K562 (cell line): ENCODE measurements around the gene DARS2. TPM values are rescaled to one million over a fixed set of nuclear protein-coding genes. Genes with fewer than 3 reads are reported as not detected.

Experiments
- ASH1L ChIP-seq: fragments of 450-650 bp; IDR thresholded peaks from 2 replicates; pipeline ENCODE4 v1.6.1; 2018; ENCODE audit warnings: borderline replicate concordance, mild to moderate bottlenecking, low read depth; ENCODE audit not compliant: partially characterized antibody
- GTF2A2 ChIP-seq: IDR thresholded peaks from 2 replicates; pipeline ENCODE4 v1.6.1; 2016; ENCODE audit warnings: mild to moderate bottlenecking, missing genetic modification characterization, missing compliant biosample characterization
- HIVEP1 ChIP-seq: fragments of 250-450 bp; sonication (Bioruptor Pico); IDR thresholded peaks from 2 replicates; pipeline ENCODE4 v1.4.0; 2020; ENCODE audit warnings: mild to moderate bottlenecking
- HNRNPUL1 ChIP-seq: fragments of 200-400 bp; formaldehyde crosslinking; IDR thresholded peaks from 2 replicates; pipeline ENCODE4 v1.6.1; 2017; ENCODE audit warnings: low read length
- KDM1A ChIP-seq, 2 experiments: fragments of 450-650 bp; IDR thresholded peaks; 2 replicates each; pipeline ENCODE4 v1.6.1; 2016; ENCODE audit warnings: mild to moderate bottlenecking in 2 of 2
- MBD2 ChIP-seq: sonication (generic); IDR thresholded peaks from 2 replicates; pipeline ENCODE4 v1.6.1; 2016; ENCODE audit warnings: low read depth, borderline replicate concordance
- MYC ChIP-seq, 2 experiments: fragments of 250-450 bp in 1 of 2; sonication (Bioruptor Pico) in 1 of 2; IDR thresholded peaks; 2 replicates each; pipeline versions ENCODE4 v1.5.1 to v1.6.1; 2012 to 2021; ENCODE audit warnings: low read depth in 2 of 2, borderline replicate concordance in 1 of 2, improper control_type of control experiment in 1 of 2, low read length in 1 of 2, mild to moderate bottlenecking in 1 of 2, moderate library complexity in 1 of 2
- NBN ChIP-seq: fragments of 450-650 bp; IDR thresholded peaks from 2 replicates; pipeline ENCODE4 v1.6.1; 2016; ENCODE audit warnings: low read depth, mild to moderate bottlenecking
- NUFIP1 ChIP-seq: fragments of 450-650 bp; IDR thresholded peaks from 2 replicates; pipeline ENCODE4 v1.6.1; 2018; ENCODE audit not compliant: partially characterized antibody
- PCBP2 ChIP-seq: fragments of 200-400 bp; formaldehyde crosslinking; IDR thresholded peaks from 2 replicates; pipeline ENCODE4 v1.6.1; 2018; ENCODE audit warnings: low read length, low read depth, mild to moderate bottlenecking, moderate library complexity; ENCODE audit not compliant: poor library complexity, severe bottlenecking
- POLR2AphosphoS5 ChIP-seq: IDR thresholded peaks from 2 replicates; pipeline ENCODE4 v1.6.1; 2011; ENCODE audit warnings: mild to moderate bottlenecking, low read depth, low read length, moderate library complexity; ENCODE audit not compliant: control insufficient read depth, insufficient read depth
- POLR2H ChIP-seq: IDR thresholded peaks from 2 replicates; pipeline ENCODE4 v1.6.1; 2016; ENCODE audit warnings: missing genetic modification characterization, low read depth, mild to moderate bottlenecking, control low read depth, missing compliant biosample characterization, moderate library complexity
- PYGO2 ChIP-seq: fragments of 450-650 bp; IDR thresholded peaks from 2 replicates; pipeline ENCODE4 v1.6.1; 2016; ENCODE audit warnings: mild to moderate bottlenecking, missing genetic modification characterization, moderate library complexity, missing compliant biosample characterization
- RBM22 ChIP-seq: fragments of 200-400 bp; formaldehyde crosslinking; IDR thresholded peaks from 2 replicates; pipeline ENCODE4 v1.6.1; 2018; ENCODE audit warnings: low read length, low read depth; ENCODE audit not compliant: poor library complexity, severe bottlenecking
- SAP30 ChIP-seq: fragments of 200-600 bp; sonication (generic); IDR thresholded peaks from 2 replicates; pipeline ENCODE4 v1.6.1; 2012; ENCODE audit warnings: borderline replicate concordance, low read depth, mild to moderate bottlenecking, moderate library complexity, low read length, control low read depth, inconsistent platforms; ENCODE audit not compliant: insufficient read depth, poor library complexity, severe bottlenecking
- SMARCB1 ChIP-seq: IDR thresholded peaks from 2 replicates; pipeline ENCODE4 v1.6.1; 2011; ENCODE audit warnings: improper control_type of control experiment, low read depth; ENCODE audit not compliant: insufficient read length
- SUPT5H ChIP-seq: fragments of 450-650 bp; IDR thresholded peaks from 2 replicates; pipeline ENCODE4 v1.6.1; 2016
- TCF3 ChIP-seq: sonication (generic); formaldehyde crosslinking; IDR thresholded peaks from 2 replicates; pipeline ENCODE4 v1.4.0; 2020; ENCODE audit warnings: mild to moderate bottlenecking, missing genetic modification reagents
- TEAD2 ChIP-seq: fragments of 450-650 bp; IDR thresholded peaks from 2 replicates; pipeline ENCODE4 v1.6.1; 2016; ENCODE audit warnings: missing genetic modification characterization, control low read depth, missing compliant biosample characterization
- ZNF174 ChIP-seq: fragments of 250-450 bp; sonication (Bioruptor Pico); IDR thresholded peaks from 2 replicates; pipeline ENCODE4 v1.4.0; 2020; ENCODE audit warnings: mild to moderate bottlenecking
- ZNF431 ChIP-seq: sonication (generic); formaldehyde crosslinking; IDR thresholded peaks from 2 replicates; pipeline ENCODE4 v1.8.0; 2022; ENCODE audit warnings: mild to moderate bottlenecking, missing genetic modification reagents
- ZNF445 ChIP-seq: fragments of 250-450 bp; sonication (Bioruptor Pico); IDR thresholded peaks from 2 replicates; pipeline ENCODE4 v1.4.0; 2020; ENCODE audit warnings: low read depth, mild to moderate bottlenecking, moderate library complexity
- polyA plus RNA-seq, 8 experiments: library from polyadenylated mRNA; depleted of rRNA in 4 of 8; stranded (reverse) in 5 of 8; unstranded in 3 of 8; fragments of >200 nt; fragmentation: Nextera tagmentation in 2 of 8; fragmentation: Illumina TruSeq in 1 of 8; extraction: Ambion mirVana in 2 of 8; extraction: Trizol in 1 of 8; gene quantifications; 2 replicates each; pipeline versions ENCODE4 v1.2.1 to v1.2.3, GENCODE V29; 2011 to 2014; ENCODE audit warnings: inconsistent platforms in 1 of 8, missing spikeins in 1 of 8
- total RNA-seq, 7 experiments: library from RNA; depleted of rRNA in 6 of 7; stranded (reverse); fragments of >200 nt in 6 of 7; fragmentation: Illumina TruSeq in 2 of 7; extraction: Trizol in 2 of 7; gene quantifications; 2 replicates each; pipeline versions ENCODE4 v1.2.1 to v1.2.3, GENCODE V29; 2011 to 2021; ENCODE audit warnings: low replicate concordance in 1 of 7
- TF ChIP-seq, protein P1 (sequence below): fragments of 250-450 bp; sonication (Bioruptor Pico); IDR thresholded peaks from 2 replicates; pipeline ENCODE4 v1.8.0; 2021; ENCODE audit warnings: mild to moderate bottlenecking, moderate library complexity
- TF ChIP-seq, protein P2 (sequence below): fragments of 450-650 bp; IDR thresholded peaks from 2 replicates; pipeline ENCODE4 v1.6.1; 2016; ENCODE audit warnings: borderline replicate concordance
- TF ChIP-seq, protein P3 (sequence below): fragments of 450-650 bp; formaldehyde crosslinking; IDR thresholded peaks from 2 replicates; pipeline ENCODE4 v1.4.0; 2022; ENCODE audit warnings: missing genetic modification characterization

Gene DARS2
- total and polyA plus RNA-seq, 9 of the 15 experiments (the other 6 are each of a cell fraction or from before 2014, with no cell fraction given): 36.4 to 96.7 (median 68.6) TPM

GRCh38 chr1:173867141-173867752 is 42.8 kb downstream of the DARS2 start (continued):
- TF ChIP-seq, protein P1, sequence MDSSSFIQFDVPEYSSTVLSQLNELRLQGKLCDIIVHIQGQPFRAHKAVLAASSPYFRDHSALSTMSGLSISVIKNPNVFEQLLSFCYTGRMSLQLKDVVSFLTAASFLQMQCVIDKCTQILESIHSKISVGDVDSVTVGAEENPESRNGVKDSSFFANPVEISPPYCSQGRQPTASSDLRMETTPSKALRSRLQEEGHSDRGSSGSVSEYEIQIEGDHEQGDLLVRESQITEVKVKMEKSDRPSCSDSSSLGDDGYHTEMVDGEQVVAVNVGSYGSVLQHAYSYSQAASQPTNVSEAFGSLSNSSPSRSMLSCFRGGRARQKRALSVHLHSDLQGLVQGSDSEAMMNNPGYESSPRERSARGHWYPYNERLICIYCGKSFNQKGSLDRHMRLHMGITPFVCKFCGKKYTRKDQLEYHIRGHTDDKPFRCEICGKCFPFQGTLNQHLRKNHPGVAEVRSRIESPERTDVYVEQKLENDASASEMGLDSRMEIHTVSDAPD (CRISPR knock-in tag): no peak
- TF ChIP-seq GTF2A2 (tag): no peak
- TF ChIP-seq NUFIP1: no peak
- no peak for TF ChIP-seq SAP30
- TF ChIP-seq POLR2H (tag): no peak
- no peak for TF ChIP-seq ZNF445 (CRISPR knock-in tag)
- peak; percentile 12; the same call in 1 of the 2 replicates for TF ChIP-seq PYGO2 (tag)
- no peak for TF ChIP-seq SMARCB1
- TF ChIP-seq MYC (IDR thresholded peaks at IDR 0.05; ENCODE audit: low read depth, low read length): no peak
- no peak for TF ChIP-seq MYC (CRISPR knock-in tag; IDR thresholded peaks at IDR 0.05; ENCODE audit: borderline replicate concordance, low read depth)
- no peak for TF ChIP-seq SUPT5H
- TF ChIP-seq RBM22: peak; percentile 87
- no peak for TF ChIP-seq MBD2
- no peak for TF ChIP-seq NBN
- TF ChIP-seq ASH1L: no peak
- no peak for TF ChIP-seq HIVEP1 (CRISPR knock-in tag)
- peak; percentile 96 for TF ChIP-seq HNRNPUL1
- no peak for TF ChIP-seq KDM1A (IDR thresholded peaks at IDR 0.05)
- TF ChIP-seq, protein P2, sequence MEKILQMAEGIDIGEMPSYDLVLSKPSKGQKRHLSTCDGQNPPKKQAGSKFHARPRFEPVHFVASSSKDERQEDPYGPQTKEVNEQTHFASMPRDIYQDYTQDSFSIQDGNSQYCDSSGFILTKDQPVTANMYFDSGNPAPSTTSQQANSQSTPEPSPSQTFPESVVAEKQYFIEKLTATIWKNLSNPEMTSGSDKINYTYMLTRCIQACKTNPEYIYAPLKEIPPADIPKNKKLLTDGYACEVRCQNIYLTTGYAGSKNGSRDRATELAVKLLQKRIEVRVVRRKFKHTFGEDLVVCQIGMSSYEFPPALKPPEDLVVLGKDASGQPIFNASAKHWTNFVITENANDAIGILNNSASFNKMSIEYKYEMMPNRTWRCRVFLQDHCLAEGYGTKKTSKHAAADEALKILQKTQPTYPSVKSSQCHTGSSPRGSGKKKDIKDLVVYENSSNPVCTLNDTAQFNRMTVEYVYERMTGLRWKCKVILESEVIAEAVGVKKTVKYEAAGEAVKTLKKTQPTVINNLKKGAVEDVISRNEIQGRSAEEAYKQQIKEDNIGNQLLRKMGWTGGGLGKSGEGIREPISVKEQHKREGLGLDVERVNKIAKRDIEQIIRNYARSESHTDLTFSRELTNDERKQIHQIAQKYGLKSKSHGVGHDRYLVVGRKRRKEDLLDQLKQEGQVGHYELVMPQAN: no peak
- TF ChIP-seq TCF3 (CRISPR knock-in tag): no peak
- TF ChIP-seq ZNF174: no peak
- TF ChIP-seq, protein P3, sequence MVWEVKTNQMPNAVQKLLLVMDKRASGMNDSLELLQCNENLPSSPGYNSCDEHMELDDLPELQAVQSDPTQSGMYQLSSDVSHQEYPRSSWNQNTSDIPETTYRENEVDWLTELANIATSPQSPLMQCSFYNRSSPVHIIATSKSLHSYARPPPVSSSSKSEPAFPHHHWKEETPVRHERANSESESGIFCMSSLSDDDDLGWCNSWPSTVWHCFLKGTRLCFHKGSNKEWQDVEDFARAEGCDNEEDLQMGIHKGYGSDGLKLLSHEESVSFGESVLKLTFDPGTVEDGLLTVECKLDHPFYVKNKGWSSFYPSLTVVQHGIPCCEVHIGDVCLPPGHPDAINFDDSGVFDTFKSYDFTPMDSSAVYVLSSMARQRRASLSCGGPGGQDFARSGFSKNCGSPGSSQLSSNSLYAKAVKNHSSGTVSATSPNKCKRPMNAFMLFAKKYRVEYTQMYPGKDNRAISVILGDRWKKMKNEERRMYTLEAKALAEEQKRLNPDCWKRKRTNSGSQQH: no peak
- TF ChIP-seq ZNF431 (CRISPR knock-in tag): 0 out of 2 replicates have a peak, but pooled peaks have one; percentile 15
- TF ChIP-seq POLR2AphosphoS5: peak; percentile 26; the same call in 1 of the 2 replicates
- TF ChIP-seq TEAD2 (tag): no peak
- TF ChIP-seq PCBP2: no peak
